HG02798 (cell line): ENCODE data around the gene GNG8.
A peak's percentile ranks its signal among the peaks of the same experiment; 100 is the strongest.

ENCODE experiments used
- ATAC-seq: cut with Tn5 transposase; IDR thresholded peaks from one replicate; pipeline ENCODE4 v1.9.1; 2021; ENCODE audit warnings: mild to moderate bottlenecking; ENCODE audit not compliant: unreplicated experiment, poor library complexity

GNG8 gene

GRCh38 chr19:46621191-46622117, 14.5 kb downstream of the GNG8 start:
- no peak for ATAC-seq

GRCh38 chr19:46620716-46621115, 15.3 kb downstream of the GNG8 start:
- ATAC-seq = no peak

DNA sequence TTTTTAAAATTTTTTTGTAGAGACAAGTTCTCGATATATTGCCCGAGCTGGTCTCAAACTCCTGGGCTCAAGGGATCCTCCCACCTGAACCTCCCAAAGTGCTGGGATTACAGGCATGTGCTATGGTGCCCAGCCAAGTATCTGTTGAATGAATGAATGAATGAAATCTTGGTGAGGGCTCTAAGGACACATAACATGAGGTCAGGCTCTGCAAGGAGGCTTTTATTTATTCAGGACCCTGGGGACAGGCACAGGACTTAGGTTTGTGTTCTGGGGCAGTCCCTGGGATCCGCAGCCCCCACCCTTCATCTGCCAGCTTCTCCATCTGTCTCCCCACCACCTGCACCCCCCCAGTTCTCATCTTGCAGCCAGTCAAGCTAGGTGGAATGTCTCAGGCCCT, 15.7 kb downstream of the GNG8 start:
- ATAC-seq = no peak

DNA sequence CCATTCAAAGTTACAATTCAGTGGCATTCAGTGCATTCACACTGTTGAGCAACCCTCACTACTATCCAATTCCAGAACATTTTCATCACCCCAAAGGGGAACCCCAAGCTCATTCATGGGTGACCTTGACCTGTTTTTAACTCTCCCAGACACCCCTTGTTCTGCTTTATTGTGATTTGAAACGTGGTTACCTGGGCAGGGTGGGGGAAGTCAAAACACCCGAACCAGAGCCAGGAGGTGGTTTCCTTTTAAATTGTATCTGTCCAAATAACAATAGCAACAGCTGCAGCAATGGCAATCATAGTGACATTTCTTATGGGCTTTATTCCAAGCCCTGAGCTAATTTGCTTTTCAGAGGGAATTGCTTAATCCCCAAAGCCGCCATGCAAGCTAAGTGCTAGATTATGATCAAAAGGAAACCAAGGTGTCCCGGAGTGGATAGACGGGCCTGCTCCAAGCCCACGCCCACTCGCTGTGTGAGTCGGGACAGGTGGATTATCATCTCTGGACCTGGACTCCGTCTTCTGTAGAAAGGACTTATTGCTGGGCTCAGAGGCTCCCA, 17.3 kb downstream of the GNG8 start:
- no peak for ATAC-seq

DNA sequence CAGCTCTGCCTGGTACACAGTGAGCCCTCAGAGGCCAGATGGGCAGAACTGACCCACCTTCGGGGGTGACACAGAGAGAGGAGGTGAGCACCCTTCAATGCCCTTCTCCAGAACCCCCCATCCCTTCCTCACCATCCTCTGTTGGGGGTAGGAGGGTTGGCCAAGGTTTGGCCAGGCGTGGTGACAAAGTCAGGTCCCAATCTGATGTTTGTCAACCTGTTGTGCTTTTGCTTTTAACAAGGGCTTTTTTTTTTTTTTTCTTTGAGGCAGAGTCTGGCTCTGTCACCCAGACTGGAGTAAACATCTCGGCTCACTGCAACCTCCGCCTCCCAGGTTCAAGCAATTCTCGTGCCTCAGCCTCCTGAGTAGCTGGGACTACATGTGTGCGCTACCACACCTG, 18.4 kb downstream of the GNG8 start:
- ATAC-seq = no peak

GRCh38 chr19:46616631-46617322, 19.2 kb downstream of the GNG8 start:
- ATAC-seq = no peak

DNA sequence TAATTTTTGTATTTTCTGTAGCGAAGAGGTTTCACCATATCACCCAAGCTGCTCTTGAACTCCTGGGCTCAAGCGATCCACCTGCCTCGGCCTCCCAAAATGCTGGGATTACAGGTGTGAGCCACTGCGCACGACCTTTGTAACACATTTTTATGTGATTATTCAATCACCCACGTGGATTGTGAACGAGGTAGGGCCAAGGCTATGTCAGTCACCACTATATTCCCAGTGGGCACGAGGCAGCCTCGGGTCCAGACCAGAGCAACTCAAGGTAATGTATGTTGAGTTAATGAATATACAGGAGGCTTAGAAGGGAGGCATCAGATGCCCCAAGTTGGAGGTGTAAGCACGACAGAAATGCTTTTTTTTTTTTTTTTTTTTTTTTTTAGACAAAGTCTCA, 20.0 kb downstream of the GNG8 start:
- ATAC-seq = no peak

GRCh38 chr19:46614114-46614722, 21.8 kb downstream of the GNG8 start:
- ATAC-seq = peak; percentile 62

DNA sequence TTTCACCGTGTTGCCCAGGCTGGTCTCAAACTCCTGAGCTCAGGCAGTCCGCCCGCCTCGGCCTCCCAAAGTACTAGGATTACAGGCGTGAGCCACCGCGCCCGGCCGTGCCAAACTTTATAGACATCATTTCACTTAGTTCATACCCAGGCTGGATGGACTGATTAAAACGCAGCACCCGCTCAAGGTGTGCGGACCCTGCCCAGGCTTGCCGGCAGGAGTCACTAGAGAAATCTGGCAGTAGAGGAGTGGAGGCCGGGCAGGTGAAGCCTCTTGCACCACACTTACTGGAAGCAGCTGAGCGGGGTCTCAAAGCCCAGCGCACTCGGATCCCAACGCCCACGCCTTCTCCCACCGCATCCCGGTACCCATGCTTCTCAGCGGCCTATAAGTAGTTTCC, 22.5 kb downstream of the GNG8 start:
- ATAC-seq = no peak

DNA sequence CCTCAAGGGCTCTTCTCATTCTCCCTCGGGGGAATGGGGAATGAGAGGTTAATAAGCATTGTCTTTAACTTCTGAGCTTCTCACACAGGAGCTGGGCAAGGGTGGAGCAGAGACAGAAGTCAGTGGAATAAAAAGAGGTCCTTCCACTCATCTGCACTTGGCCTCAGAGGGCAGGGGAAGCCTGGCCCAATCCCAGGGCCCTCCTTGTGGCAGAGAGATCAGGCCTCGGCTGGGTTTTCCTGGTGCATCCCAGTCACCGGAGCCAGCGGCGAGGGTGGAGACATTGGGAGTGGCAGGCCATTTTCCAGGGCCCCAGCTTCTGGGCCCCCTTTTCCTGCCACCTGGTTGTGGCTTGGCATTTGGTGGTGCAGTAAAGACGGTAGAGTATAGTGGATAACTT, 24.2 kb downstream of the GNG8 start:
- ATAC-seq = no peak

DNA sequence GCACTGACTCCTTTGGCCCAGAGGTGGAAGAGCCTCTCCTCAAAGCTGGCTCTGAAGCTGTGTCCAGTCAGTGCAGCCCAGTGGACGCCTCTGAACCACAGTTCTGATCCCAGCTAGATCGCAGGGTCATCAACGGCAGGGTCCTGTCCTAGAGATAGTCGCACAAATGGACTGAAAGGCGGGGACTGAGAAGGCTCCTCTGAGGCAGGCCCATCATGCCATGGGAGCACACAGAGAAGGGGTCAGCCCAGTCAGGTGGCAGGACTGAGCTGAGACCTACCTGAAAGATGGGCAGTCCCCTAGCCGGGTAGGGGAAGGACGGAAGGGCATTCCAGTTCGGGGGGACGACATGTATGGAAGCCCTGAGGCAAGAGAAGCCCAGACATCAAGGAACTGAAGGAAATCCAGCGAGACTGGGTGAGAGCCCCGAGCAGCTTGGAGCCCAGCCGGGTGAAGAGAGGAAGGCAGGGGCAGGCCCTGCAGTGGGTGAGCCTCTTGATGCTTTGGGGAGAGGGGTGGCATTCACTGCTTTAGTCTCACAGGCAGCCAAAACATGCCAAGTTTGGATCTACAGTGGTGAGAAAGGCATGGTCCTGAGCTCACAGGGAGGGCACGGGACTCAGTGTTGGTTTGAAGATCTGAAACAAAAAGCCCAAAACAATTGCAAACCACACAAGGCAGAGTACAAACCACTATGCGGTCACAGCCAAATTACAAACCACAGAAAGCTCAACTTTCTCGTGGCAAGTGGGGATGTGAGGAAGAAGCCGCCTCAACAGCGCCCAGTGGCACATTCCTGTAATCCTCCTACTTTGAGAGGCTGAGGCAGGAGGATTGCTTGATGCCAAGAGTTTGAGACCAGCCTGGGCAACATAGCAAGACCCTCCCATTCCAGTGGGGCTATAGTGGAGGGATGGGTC, 24.9 kb downstream of the GNG8 start:
- no peak for ATAC-seq

DNA sequence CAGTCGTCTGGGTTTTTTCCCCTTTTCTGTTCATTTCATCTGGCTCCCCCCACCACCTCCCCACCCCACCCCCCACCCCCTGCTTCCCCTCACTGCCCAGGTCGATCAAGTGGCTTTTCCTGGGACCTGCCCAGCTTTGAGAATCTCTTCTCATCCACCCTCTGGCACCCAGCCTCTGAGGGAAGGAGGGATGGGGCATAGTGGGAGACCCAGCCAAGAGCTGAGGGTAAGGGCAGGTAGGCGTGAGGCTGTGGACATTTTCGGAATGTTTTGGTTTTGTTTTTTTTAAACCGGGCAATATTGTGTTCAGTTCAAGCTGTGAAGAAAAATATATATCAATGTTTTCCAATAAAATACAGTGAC, 25.6 kb downstream of the GNG8 start:
- ATAC-seq = no peak

DNA sequence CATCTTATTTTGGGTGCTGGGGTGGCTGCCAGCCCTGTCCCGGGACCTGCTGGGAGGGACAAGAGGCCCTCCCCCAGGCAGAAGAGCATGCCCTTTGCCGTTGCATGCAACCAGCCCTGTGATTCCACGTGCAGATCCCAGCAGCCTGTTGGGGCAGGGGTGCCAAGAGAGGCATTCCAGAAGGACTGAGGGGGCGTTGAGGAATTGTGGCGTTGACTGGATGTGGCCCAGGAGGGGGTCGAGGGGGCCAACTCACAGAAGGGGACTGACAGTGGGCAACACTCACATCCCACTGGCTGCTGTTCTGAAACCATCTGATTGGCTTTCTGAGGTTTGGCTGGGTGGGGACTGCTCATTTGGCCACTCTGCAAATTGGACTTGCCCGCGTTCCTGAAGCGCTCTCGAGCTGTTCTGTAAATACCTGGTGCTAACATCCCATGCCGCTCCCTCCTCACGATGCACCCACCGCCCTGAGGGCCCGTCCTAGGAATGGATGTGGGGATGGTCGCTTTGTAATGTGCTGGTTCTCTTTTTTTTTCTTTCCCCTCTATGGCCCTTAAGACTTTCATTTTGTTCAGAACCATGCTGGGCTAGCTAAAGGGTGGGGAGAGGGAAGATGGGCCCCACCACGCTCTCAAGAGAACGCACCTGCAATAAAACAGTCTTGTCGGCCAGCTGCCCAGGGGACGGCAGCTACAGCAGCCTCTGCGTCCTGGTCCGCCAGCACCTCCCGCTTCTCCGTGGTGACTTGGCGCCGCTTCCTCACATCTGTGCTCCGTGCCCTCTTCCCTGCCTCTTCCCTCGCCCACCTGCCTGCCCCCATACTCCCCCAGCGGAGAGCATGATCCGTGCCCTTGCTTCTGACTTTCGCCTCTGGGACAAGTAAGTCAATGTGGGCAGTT, 26.2 kb downstream of the GNG8 start:
- ATAC-seq = no peak

GRCh38 chr19:46608581-46609345, 27.2 kb downstream of the GNG8 start:
- ATAC-seq = no peak

DNA sequence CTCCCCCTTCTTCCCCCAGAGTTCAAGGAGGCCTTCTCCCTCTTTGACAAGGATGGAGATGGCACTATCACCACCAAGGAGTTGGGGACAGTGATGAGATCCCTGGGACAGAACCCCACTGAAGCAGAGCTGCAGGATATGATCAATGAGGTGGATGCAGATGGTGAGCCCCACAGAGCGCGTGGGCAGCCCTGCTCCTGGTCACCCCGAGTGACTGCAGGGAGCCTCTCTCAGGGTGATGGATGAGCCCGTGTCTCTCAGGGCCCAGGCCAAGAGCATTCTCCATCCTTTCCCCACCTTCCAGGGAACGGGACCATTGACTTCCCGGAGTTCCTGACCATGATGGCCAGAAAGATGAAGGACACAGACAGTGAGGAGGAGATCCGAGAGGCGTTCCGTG, 27.8 kb downstream of the GNG8 start:
- no peak for ATAC-seq

- ATAC-seq = no peak
Observed at GRCh38 chr19:46607448-46607841, 28.6 kb downstream of the GNG8 start.

- no peak for ATAC-seq
Observed at GRCh38 chr19:46606681-46607447, 29.1 kb downstream of the GNG8 start.

DNA sequence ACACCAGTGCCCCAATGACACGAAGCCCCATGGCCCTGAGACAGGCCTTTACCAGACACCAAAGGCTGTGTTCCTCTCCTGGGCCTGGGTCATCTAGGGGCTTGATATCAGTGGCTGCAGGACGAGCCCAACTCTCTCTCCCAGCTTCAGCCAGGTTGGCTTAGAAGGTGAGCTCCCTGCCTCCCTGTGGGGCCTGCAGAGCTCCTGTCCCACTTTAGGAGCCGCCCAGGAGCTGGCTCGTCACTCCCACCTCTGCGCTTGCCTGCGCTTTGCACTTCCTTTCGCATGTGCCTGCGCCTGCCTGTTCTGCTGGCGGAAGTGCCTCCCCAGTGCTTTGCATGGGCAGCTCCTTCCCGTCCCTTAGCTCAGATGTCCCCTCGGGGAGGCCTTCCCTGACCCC, 30.0 kb downstream of the GNG8 start:
- ATAC-seq = no peak
